Nephron (organoid): ENCODE results near the gene UTP11.

Experiments used
- H3K27ac Mint-ChIP-seq, 3 experiments: 2 replicates each; pipeline ENCODE4 v1.8.0; 2020; ENCODE audit warnings: mixed read lengths in 3 of 3, mild to moderate bottlenecking in 2 of 3, moderate library complexity in 1 of 3
- H3K27me3 Mint-ChIP-seq: 2 replicates; pipeline ENCODE4 v1.8.0; 2021; ENCODE audit warnings: low read depth, mild to moderate bottlenecking, moderate library complexity, mixed read lengths
- H3K36me3 Mint-ChIP-seq: 2 replicates; pipeline ENCODE4 v1.8.0; 2020; ENCODE audit warnings: low read depth, mixed read lengths
- H3K4me1 Mint-ChIP-seq: 2 replicates; pipeline ENCODE4 v1.8.0; 2020; ENCODE audit warnings: mixed read lengths
- H3K4me3 Mint-ChIP-seq, 3 experiments: 2 replicates each; pipeline ENCODE4 v1.8.0; 2020; ENCODE audit warnings: mild to moderate bottlenecking in 3 of 3, mixed read lengths in 3 of 3, moderate library complexity in 2 of 3
- H3K9me3 Mint-ChIP-seq: 2 replicates; pipeline ENCODE4 v1.8.0; 2020; ENCODE audit warnings: mixed read lengths
- CTCF ChIP-seq, 3 experiments: fragments of 200-600 bp; sonication (generic); IDR thresholded peaks; one replicate each; pipeline ENCODE4 v1.5.0; 2021; ENCODE audit warnings: antibody characterized with exemption in 3 of 3; ENCODE audit not compliant: unreplicated experiment in 3 of 3

UTP11 gene

GRCh38 chr1:38041936-38042834 is 29.7 kb downstream of the UTP11 start:
- Mint-ChIP-seq H3K36me3 (peaks cover 9% of the 10 kb centered on the region), H3K27ac (peak overlapping the region in 1 of 3 experiments; percentile 5), H3K4me3 (peak overlapping the region; percentile 72 to 94 (median 77)), H3K4me1 (peaks cover 34% of the 10 kb centered on the region), H3K9me3 (no peaks in the 10 kb centered on the region), H3K27me3 (peaks cover 58% of the 10 kb centered on the region)
- no peak for TF ChIP-seq CTCF (IDR thresholded peaks at IDR 0.05; ENCODE audit: unreplicated experiment in 3 of 3)

- Mint-ChIP-seq H3K9me3 (no peaks in the 10 kb centered on the region), H3K36me3 (peaks cover 9% of the 10 kb centered on the region), H3K27me3 (peaks cover 65% of the 10 kb centered on the region), H3K27ac (peak overlapping the region in 1 of 3 experiments; percentile 5), H3K4me1 (peaks cover 39% of the 10 kb centered on the region), H3K4me3 (peak overlapping the region; percentile 72 to 94 (median 77))
- TF ChIP-seq CTCF (IDR thresholded peaks at IDR 0.05; ENCODE audit: unreplicated experiment in 3 of 3) = no peak
Observed at GRCh38 chr1:38043036-38043747, 30.7 kb downstream of the UTP11 start.

DNA sequence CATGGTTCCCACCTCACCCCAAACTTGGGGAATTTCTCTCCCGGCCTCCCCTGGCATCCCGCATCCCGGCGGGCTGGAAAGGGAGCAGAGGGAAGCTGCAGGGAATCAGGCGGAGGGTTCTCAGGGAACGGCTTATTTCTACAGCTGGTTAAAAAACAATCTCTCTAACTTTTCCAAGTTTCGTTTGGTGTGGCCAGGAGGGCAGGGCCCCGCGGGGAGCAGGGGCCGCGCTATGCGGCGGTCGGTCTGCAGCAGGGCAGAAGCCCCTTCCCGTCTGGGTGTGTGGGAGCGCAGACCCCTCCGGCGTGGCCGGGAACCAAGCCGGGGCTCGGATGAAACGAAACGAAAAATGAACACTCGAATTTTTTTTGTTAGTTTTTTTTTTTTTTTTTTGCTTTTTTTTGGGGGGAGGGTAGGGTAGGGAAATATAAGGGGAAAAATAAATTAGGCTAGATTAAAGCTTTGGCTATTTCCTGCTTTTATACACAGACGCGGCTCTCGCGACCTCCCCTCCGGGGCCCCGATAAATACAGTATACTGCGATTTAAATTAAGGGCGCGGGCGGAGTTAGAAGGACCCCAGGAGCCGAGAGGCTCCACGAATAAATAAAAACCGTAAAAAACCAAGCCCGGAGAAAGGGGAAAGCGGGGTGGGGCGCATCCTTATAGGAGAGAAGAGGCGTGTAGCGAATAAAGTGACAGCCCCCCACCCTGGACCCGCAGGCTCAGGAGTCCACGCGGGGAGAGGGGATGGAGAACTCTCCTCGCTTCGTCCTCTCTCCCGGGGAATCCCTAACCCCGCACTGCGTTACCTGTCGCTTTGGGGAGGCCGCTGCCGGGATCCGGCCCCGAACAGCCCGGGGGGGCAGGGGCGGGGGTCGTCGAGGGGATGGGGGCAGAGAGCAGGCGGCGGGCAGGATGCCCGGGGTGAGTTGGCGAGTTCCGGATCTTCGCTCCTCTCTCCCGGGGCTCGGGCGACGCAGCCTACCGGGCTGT is 32.0 kb downstream of the UTP11 start:
- no peak for TF ChIP-seq CTCF (IDR thresholded peaks at IDR 0.05; ENCODE audit: unreplicated experiment in 3 of 3)
- H3K27ac Mint-ChIP-seq = peak overlapping the region in 1 of 3 experiments; percentile 77

DNA sequence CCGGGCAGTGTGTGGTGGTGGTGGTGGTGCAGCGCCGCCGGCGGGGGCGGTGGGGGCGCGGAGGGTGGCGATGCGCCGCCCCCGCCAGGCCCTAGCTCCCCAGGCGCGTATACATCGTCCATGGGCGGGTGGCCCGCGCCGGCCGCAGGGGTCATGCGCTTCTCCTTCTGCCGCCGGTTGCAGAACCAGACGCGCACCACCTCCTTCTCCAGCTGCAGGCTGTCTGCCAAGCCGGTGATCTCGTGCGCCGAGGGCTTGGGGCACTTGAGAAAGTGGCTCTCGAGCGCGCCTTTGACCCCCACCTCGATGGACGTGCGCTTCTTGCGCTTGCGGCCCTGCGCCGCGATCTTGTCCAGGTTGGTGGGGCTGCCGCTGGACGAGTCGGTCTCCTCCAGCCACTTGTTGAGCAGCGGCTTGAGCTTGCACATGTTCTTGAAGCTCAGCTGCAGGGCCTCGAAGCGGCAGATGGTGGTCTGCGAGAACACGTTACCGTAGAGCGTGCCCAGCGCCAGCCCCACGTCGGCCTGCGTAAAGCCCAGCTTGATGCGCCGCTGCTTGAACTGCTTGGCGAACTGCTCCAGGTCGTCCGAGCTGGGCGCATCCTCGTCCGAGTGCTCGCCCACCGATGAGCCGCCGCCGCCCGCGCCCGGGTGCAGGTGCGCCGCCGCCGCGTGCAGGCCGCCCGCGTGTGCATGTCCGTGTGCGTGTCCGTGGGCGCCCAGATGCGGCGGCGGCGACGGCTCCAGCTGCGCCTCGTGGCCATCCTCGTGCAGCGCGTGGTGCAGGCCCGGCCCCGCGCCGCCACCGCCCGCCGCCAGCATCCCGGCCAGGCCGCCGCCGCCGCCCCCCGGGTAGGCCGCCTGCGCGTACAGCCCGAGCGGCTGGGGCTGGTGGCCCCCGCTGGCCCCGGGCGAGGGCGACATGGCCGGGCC is 33.1 kb downstream of the UTP11 start:
- Mint-ChIP-seq H3K27ac (no peak overlapping the region), H3K4me1 (peaks cover 37% of the 10 kb centered on the region), H3K4me3 (peak overlapping the region; percentile 71 to 83 (median 81)), H3K9me3 (no peaks in the 10 kb centered on the region), H3K27me3 (peaks cover 72% of the 10 kb centered on the region), H3K36me3 (peaks cover 9% of the 10 kb centered on the region)
- no peak for TF ChIP-seq CTCF (IDR thresholded peaks at IDR 0.05; ENCODE audit: unreplicated experiment in 3 of 3)

More for the DNA sequence above, 32.0 kb downstream of the UTP11 start:
- no peaks in the 10 kb centered on the region for H3K9me3 Mint-ChIP-seq
- peaks cover 9% of the 10 kb centered on the region for H3K36me3 Mint-ChIP-seq
- peaks cover 30% of the 10 kb centered on the region for H3K4me1 Mint-ChIP-seq
- H3K4me3 Mint-ChIP-seq = peak overlapping the region; percentile 92 to 97 (median 94)
- peaks cover 72% of the 10 kb centered on the region for H3K27me3 Mint-ChIP-seq
